ENCODE results near the gene LENEP.

LENEP gene, protein sequence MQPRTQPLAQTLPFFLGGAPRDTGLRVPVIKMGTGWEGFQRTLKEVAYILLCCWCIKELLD

DNA sequence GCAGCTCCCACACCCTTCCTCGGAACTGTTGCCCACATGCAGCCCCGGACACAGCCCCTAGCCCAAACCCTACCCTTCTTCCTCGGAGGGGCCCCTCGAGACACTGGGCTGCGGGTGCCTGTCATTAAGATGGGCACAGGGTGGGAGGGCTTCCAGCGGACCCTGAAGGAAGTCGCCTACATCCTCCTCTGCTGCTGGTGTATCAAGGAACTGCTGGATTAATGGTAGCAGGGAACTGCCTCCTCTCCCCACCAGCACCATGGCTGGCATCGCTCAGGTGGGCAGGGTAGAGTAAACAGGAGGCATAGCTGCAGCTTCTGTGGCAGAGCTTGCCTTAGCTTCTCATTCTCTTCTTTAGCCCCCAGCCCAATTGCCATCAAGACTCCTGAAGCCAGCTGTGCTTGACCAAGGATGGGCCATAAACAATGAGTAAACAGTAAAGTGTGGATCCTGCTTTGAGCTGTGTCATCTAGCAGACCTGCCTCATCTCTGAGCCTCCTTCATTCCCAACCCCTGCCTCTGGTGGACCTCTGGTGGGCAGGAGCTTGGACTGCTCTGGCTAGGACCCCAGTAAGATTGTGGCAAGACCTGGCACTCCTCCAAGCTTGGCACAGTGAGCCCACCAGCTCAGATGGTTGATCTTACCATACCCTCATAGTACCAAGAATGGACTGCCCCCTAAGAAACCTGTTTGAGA lies at the start of gene LENEP:
Gene LENEP, plus strand, starts transcription at position 15 of the 697 bp plus-strand sequence. Its CDS starts 22 bp downstream, at position 37.
- DNase-seq: no peak

DNA sequence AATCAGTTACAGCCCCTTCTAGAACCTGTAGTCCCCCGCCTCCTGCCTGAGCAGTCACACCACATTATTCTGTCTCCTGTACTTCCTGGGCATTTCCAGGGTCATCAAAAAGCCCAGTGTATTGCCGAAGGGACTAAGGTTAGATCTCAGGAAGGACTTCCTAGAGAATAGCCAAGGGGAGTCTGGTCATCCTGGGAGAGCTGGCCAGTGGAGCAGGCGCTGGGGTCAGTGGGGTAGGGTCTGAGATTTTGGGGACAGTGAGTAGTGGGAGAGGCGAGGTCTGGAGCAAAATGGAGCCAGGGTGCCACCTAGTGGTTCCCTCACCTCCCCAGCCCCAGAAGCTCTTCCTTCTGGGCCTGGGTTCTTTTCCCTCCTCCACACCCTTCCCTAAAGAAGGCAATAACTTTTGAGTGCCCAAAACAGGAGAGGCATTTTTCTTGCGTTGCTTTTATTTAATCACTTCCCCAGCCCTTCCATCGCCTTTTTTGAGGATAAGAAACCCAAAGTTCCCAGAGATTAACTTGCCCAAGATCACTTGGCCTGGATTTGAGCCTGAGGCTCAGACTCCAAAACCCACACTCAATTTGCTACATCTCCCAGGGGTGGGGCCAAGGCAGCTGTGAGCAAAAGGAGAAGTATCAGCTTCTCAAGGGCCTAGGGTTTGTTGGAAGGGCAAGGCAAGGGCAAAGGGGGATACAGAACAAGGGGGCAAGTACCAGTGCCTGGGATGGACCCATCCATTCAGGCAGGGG lies 49.6 kb upstream of the LENEP start:
- DNase-seq: peak; percentile 42

DNA sequence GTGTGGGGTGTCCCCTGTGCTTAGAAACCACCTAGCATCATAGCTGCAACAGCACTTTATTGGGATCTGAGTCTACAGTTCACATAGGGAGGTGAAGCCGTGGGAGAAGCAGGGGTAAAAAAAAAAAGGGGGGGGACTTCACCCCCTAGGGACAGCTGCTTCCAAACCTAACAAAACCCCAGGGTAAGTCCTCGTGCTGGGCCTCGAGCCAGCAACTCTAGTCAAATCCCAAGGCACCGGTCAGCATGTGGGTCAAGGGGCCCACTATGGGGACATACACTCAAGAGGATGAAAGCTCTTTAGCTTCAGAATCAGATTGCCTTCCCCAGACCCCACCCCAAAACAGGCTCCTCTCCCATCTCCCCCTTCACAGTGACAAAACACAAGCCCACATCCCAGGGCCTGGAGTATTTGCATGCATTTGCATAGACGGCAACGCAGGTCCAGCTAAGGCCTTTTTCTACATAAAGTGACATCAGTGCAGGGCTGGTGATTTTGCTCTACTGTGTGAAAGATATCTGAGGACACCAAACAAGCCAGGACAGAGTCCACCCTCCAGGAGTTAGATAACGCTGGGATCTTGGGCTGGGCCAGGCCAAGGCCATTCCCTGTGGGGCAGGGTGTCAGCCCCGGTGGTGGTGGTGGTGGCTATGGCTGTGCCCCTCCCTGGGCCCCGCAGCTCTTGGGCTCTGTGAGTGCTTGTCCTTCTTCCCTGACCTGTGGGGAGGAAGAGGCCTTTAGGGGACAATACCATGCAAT lies 48.8 kb upstream of the LENEP start:
- no peak for DNase-seq

DNA sequence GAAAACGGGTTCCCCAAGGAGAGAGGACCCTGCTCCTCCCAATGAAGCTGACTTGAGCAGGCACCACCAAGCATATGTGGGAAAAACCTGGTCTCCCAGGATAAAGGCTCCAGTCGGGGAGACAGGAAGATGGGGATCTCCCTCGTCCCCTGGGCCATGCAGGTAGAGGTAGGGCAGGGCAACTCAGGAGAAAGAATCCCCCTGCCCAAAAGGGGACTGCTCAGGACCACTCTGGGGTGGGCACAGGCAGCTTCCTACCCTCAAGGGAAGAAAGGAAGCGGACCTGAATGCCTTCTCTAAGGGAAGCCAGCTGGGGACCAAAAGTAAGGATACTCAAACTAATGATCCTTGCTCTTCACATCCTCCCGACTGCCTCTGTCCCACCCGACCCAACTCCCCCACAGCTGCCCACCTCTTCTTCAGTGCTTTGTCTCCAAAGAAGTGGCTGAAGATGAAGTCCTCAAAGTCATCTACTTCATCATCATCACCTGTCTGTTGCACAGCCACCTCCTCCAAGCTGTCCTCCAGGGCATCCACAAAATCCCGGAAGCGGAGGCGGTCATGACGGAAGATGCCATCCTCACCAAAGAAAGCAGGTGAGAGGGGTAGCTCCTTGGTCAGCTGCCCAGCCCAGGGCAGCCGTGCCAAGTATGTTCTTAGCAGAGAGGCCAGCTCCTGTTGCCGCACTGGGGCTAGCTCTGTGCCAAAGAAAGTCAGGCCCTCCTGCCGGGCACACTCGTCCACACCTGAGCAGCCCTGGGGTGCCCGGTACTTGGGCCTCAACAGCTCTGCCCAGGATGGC lies 48.0 kb upstream of the LENEP start:
- DNase-seq: no peak

DNA sequence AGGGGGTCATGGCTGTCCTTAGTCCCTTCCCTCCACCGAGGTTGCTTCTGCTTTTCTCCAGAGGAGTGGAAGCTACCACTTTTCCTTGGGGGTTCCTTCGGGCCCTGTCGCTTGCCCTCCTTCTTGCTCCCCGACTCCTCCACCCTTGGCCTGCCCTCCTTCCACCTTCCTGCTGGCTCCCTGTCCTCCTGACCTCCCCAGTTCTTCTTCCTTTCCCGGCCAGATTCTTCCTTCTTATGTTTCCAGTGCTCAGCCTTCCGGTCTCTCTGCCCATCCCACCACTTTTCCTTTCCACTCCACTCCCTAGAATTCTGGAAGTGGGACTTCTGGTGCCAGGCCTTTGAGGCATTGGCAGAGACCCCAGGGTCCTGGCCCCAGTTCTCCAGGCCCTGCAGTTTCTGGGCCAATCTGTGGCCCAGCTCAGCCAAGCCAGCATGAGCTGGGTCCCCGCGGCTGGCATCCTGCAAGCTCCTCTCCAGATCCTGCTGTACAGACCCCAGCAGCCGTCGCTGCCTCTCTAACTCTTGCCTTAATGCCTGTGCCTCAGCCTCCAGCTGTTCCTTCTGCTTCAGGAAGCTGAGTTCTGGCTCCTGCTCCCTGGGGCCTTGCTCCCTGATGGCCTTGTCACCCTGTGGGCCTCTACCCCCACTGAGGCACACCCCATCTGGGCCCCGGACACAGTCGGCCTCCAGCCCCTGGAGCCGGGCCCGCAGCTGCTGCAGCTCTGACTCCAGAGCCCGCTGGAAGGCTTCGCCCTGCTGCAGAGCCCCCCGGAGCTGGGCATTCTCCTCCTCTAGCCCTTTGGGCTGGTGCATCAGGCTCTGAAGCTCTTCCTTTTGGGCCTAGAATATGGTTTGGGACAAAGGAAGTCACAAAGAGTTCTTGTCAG lies 47.2 kb upstream of the LENEP start:
- DNase-seq: no peak

DNA sequence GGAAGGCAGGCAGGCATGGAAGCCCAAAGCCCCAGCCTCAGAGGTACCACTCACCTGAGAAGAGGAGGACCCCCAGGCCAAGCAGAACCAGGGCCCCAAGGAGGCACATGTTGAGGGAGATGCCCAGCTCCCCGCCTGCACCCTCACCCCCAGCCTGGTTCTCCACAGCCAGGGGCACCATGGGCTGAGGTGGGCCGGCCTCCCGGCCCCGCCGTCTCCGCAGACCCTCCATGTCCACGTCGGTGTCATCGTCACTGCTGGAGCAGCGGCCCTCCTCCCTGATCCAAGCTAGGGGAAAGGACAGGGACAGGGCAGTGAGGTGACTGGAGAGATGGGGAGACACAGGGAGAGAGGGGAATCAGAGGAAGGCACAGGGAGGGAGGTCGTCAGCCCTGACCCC lies 45.3 kb upstream of the LENEP start:
- no peak for DNase-seq

DNA sequence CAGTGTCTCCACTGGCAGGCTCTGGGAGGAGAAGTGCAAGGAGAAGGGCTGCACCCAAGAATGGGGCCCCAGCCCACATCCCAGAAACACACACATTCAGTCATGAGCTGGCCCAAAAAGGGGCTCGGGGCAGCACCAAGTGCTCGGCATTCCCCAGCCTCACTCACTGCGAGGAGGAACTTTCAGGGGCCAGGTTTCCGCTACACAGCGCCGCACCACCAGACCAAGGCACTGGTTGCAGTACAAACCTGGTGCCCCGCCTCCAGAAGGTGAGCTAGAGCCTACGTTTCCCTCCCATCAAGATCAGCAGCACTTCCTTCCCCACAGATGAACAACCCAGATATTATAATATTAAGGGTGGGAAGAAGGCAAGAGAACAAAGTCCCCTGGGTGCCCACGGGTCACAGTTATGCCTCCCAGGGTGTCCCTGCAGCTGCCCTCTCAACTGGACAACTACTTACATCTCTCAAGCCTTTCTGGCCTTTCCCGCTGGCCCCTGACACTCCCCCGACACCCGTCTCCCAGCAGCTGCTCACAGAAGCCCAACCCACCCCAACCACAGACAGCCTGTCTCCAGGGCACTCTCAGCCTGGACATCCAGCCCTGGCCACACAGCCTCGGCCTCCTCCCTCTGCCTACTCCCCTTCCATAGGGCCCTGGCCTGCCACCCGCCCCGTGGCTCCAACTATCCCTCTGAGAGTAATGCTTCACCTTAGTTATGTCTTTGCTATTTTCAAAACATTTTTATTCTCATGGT lies 41.3 kb upstream of the LENEP start:
- DNase-seq: no peak

DNA sequence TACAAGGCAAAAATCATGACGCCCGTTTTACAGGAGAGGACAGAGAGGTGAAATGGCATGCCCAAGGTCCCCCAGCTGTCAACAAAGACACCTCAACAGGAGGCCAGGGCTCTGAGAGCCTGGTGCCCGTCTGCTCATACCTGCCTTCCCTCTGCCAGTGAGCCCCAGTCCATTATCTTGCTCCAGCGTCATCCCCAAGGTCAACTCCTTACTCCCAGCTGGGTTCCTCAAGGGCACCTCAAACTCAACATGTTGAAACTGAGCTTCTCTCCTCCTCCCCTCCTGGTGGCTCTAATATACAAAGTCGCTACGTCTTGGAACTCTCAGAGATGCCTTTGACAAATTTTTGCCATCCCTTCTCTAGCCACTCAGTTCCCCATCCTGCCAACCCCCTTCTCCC lies 40.7 kb upstream of the LENEP start:
- DNase-seq: no peak

DNA sequence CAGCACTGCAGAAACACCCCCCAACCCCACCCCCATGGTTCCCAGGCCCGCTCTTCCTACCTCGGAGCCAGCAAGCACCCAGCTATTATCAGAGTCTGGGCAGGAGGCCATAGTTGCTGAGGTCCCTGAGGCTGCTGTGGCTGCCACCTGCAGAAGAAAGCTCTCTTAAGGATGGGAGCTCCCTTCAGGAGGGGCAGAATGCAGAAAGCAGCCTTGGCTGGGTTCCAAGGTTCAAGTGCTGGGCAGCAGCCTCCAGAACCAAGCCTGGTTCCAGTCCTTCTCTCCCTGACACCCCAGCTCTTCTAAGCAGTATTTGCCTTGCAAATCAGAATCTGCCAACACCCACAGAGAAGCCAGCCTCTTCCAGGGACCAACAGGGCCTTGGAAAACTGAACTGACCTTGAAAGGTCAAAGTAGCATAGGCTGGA lies 39.8 kb upstream of the LENEP start:
- DNase-seq: no peak

DNA sequence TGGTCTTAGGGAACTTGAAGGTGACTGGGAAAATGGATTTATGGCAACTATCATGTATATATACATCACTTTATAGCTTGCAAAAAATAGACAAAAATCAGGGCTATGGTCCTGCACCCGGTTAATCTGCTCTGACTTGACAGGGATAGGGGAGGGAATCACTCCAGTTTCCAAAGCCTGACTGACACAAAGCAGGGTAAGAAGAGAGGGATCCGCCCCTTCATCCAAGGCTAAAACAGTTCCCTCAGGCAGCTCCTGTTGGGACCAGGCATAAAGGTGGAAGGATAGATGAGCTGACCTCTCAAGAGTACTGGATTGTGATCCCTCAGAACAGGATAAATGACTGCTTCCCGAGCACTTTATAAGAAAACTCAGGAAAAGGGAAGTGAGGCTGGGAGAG lies 38.8 kb upstream of the LENEP start:
- no peak for DNase-seq

DNA sequence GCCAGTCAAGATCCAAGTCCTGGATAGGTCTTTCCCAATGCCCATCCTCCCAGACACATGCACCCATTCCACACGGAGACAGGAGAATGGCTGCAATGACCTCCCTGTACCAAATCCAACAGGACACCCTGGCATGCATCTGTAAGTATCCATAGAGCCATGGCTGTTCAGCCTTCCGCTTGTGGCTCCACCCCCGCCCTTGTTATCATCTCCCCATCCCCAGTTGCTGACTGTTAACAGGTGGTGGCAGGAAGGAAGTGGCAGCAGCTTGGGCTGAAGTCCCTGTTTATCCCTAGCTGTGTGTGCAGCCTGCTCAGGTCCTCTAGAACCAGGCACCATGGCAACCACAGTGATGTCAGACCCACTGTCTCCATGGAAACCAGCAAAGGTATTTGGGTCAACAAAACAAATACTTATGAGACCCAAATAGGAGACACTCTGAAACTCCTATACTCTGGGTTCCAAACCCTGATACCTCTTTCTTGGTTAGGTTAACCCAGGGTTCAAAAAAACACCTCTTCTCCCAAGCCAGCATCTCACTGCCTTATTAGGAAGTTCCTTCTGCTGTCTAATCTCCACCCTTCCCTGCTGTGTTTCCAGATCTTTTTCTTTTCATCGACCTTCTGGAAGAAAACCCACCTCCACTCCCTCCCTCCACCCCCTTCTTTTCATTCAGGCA lies 38.2 kb upstream of the LENEP start:
- DNase-seq: peak; percentile 80

DNA sequence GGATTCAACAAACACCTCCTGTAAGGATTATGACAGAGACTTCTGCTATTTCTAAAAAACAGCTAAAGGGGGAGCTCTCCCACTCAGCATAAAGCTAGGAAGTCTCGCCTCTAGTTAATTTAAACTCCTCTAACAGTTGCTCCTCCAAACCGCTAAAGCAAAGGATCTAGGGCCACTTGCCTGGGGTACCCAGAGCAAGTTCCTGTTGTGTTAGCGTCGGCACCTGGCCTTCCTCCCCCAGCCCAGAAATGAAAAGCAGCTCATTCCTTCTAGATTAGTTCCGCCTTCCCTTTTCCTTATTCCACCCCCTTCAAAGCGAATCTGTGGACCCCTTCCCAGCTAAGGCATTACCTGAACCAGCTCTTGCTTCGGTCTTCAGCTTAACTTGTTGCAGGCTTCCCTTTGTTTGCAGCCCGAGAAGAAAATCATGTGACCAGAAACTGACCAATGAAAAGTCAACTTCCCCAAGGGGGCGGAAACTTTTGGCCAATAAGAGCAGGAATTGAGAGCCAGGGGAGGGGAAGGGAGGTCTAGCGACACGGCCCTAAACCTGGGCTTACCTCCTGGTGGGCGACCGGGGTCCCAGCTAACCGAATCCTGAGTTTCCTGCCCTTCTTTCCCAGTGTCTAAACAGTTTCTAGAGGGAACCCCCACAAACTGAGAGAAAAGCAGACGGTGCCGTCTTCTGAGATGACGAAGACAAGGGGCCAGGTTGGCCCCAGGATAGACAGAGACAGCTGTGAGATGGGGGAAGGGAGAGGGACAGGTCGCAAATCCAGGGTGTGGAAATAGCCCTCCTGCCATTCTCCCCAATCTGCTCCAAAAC lies 37.5 kb upstream of the LENEP start, which contains the start of gene PBXIP1:
Gene PBXIP1, minus strand, starts transcription at position 382 of the 826 bp plus-strand sequence. CDS start 2,378 bp downstream, outside the sequence.
- peak; percentile 87 for DNase-seq

DNA sequence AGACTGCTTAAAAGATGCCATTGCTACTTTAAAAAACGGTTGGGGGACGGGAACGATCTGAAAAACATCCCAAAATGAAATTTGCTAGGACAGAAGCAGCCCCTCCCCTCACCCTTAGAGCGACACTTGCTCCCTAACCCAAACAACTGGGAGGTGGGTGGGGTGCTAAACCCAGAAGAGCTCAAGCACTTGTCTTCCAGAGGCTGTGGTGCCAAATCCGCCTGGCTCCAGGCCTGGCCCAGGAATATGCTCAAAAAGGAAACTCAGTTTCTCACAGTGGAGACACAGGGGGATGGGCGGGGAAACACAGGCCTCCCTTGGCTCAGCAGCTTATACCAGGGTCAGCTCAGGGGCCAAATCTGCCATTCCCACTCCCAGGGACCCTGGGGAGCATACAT lies 36.8 kb upstream of the LENEP start:
- no peak for DNase-seq

DNA sequence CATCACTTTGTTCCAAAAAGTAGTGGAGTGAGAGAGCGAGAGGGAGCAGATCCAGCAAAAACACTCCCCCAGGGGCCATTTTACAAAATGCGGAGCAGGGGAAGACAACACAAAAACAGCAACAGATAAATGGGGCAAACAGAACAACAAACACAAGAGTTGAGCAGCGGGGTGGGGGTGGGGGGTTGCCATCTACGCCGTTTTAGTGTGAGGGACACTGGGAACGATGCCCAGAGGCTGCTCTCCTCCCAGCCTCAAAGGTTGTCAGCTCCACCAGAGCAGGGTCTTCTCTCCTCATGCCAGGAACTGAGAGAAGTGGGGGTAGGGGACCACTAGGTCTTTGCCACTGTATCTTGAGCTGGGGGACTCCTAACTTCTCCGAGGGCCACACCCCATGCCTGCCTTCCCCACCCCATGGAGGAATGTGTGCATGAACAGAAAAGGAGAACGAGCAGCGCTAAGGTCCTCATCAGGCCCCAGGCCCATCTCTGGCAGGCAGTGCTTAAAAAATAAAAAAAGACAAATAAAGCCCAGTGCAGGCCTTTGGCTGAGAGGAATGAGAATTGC lies 36.2 kb upstream of the LENEP start:
- DNase-seq: no peak

DNA sequence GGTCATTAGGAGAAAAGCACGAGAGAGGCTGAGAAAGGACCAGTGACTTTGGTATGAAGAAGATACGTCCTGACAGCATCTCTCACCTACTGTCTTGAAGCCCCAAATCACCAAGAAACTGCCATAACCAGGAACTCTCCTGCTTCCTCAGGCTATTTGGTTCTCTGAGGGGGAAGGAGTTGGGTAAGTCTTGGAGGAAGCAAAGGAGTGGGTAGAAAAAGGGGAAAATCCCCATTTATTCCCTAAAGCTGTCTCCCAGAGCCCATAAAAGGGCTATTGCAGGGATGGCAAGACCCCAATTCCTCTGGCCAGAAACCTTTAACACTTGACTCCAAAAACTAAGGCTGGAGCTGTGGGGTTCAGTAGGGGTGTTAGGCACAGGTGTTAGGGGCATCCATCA lies 35.4 kb upstream of the LENEP start:
- no peak for DNase-seq

DNA sequence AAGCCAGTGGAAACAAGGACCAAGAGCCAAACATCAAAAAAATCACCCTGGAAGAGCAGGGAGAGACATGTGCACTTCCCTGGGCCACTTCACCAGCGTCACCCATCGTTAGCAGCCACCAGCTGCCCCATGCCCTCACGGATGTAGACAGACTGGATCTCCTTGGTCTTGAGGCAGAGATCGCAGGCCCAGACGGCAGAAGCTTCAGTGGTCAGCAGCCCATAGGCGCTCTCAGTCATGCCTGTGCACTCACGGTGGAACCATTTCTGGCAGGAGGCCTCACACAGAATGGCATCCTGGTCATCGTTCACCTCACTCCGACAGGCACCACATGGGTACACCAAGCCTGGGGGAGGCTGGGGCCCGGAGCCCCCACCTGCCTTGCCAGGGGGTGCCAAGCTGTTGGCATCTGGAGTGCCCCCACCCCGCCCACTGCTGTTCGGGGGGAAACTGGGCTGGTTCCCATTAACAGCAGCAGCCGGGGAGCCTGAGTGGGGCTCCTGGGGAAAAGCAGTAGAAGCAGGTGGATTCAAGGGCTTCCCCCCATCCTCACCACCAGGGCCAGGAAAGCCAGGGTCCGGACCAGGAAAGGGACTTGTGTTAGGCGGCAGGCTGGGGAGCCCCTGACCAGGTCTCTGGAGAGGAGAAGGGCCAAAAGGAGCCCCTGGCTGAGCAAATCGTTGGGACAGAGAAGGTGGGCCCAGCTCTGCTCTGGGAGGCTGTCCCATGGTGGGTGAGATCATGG lies 34.5 kb upstream of the LENEP start:
- DNase-seq: no peak

DNA sequence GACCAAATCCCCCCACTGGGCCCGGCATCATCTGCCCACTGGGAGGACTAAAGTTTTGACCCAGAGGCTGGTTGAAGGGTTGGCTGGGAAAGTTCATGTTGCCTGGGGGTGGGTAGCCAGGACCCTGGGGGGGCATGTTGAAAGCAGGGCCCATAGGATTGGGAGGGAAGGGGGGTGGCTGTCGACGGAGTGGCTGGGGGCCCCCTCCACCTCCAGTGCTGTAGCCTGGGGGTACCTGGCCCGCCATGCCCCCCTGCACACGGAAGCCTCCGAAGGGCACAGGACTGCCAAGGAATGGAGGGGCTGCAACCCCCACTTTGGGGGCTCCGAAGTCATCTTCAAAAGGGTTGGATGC lies 34.0 kb upstream of the LENEP start:
- DNase-seq: no peak

DNA sequence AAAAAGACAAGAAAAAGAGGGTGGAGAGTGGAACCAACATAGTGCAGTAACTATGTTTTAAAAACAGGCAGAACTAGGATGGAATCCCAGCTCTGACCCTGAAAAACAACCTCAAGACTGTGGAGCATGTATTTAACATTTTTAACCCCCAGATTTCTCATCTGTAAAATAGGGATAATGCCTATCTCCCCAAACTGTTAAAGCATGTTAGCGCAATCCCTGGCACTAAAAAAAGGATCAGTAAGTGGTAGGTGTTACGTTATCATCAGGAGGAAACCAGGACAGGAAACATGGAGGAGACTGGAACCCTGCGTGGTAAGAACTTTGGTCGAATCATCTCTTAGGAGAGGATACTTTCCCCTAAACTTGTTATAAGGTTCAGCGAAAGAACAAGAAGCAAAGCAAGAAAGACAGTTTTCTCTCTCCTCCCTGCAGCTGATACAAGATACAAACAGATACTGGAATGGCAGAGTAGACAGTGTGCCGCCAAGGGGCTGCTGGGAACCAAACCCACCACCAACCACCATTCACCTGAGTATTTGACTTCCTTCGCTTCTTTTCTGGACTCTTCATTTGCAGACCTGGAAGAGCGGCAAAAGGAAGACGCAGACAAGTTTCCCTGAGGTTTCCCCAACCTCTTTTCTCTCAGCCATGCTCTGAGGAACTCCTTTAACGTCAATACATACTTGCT lies 32.8 kb upstream of the LENEP start:
- no peak for DNase-seq

Measured in NCI-H146 (cell line).